Measurements from ENCODE around the gene MAD2L1BP. TPM values are rescaled to one million over a fixed set of nuclear protein-coding genes. Genes with fewer than 3 reads are reported as not detected.
A peak's percentile ranks its signal among the peaks of the same experiment; 100 is the strongest.
"Not testable (repeated sequence)": the region's sequence is repeated elsewhere in the genome, so short reads cannot be mapped to it uniquely, and the experiment has no call there.

Gene MAD2L1BP
- polyA plus RNA-seq, 1 of the 3 experiments (the other 2 are of a cell fraction), result 30.9 TPM

DNA sequence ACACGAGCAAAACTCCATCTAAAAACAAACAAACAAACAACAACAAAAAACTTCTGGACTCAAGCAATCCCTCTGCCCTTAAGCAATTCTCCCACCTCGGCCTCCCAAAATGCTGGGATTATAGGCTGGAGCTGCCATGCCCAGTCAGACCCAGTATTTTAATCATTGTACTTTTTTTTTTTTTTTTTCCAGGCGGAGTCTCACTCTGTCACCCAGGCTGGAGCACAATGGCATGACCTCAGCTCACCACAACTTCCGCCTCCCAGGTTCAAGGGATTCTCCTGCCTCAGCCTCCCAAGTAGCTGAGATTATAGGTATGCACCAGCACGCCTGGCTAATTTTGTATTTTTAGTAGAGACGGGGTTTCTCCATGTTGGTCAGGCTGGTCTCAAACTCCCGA, 2.6 kb upstream of the MAD2L1BP start:
- peaks cover 0 to 13% of the 10 kb centered on the region in 2 experiments for H3K36me3 ChIP-seq (replicated peaks in 1 of 2; ENCODE audit: control insufficient read depth in 1 of 2, insufficient read depth in 2 of 2, low read length in 1 of 2)
- H3K9me2 ChIP-seq; H3K4me2 ChIP-seq; H4K20me1 ChIP-seq (ENCODE audit: insufficient read depth); H3K4me3 ChIP-seq (ENCODE audit: low read depth in 2 of 2, low read length in 1 of 2); H3K9ac ChIP-seq; DNase-seq; H3K27ac ChIP-seq (ENCODE audit: low read depth in 2 of 2, low read length in 1 of 2); H3K27me3 ChIP-seq (ENCODE audit: insufficient read depth); H2AFZ ChIP-seq (ENCODE audit: low read depth); H3K9me3 ChIP-seq: not testable (repeated sequence)
- 80% methylated on average over 7 of the region's 7 CpGs for WGBS (ENCODE audit: low lambda C conversion rate)
- peaks cover 13 to 21% of the 10 kb centered on the region in 2 experiments; a peak in 3 of 4 replicates for H3K4me1 ChIP-seq (ENCODE audit: control insufficient read depth in 1 of 2, insufficient read depth in 2 of 2, low read depth in 1 of 2, low read length in 1 of 2)
- POLR2A ChIA-PET, result interaction anchor here (0.6 kb wide), 1 partner anchor 38 kb away, joined by 3 read pairs; no protein-coding TSS in a partner anchor
- H3K79me2 ChIP-seq (ENCODE audit: insufficient read depth), result peaks cover 33% of the 10 kb centered on the region
- CTCF ChIA-PET, result interaction anchor here (1.8 kb wide), 1 partner anchor 15 kb away, joined by 4 read pairs; no protein-coding TSS in a partner anchor
- peaks cover 13% of the 10 kb centered on the region for H3F3A ChIP-seq (replicated peaks; ENCODE audit: insufficient read depth)

DNA sequence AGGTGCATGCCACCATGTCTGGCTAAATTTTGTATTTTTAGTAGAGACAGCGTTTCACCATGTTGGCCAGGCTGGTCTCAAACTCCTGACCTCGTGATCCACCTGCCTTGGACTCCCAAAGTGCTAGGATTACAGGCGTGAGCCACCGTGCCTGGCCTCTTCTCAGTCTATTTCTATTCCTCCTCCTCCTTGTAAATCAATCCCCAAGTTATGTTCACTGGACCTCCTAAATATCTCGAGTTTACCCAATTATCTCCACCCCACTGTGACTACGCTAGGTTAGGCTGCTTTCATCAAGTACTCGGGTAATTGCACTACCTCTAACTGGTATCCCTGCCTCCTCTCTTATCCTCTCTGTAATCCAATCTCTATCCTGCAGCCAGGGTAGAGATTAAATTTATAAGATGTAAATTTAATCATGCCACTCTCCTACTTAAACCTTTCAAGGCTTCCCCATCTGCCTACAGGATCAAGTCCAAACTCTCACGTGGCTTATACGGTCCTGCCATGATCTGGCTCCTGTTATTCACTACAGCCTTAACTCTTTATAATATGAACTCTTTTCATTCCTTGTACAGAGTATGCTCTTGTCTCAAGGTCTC, 837 bp upstream of the MAD2L1BP start:
- no peak overlapping the region for H3K9ac ChIP-seq
- no peaks in the 10 kb centered on the region for H3K27me3 ChIP-seq (ENCODE audit: insufficient read depth)
- peak overlapping the region; percentile 92 for H2AFZ ChIP-seq (ENCODE audit: low read depth)
- H4K20me1 ChIP-seq (ENCODE audit: insufficient read depth), result 0 out of 2 replicates have a peak, but pooled peaks cover 6% of the 10 kb centered on the region
- peaks cover 16 to 22% of the 10 kb centered on the region in 2 experiments; a peak in 3 of 4 replicates for H3K4me1 ChIP-seq (ENCODE audit: control insufficient read depth in 1 of 2, insufficient read depth in 2 of 2, low read depth in 1 of 2, low read length in 1 of 2)
- H3K27ac ChIP-seq (ENCODE audit: low read depth in 2 of 2, low read length in 1 of 2), result peak overlapping the region; percentile 52 to 83; a peak in 3 of 4 replicates
- peaks cover 9 to 28% of the 10 kb centered on the region in 2 experiments for H3K36me3 ChIP-seq (replicated peaks in 1 of 2; ENCODE audit: control insufficient read depth in 1 of 2, insufficient read depth in 2 of 2, low read length in 1 of 2)
- H3F3A ChIP-seq (replicated peaks; ENCODE audit: insufficient read depth), result peaks cover 18% of the 10 kb centered on the region
- DNase-seq, result no peak
- ChIA-PET CTCF (interaction anchor here (1.9 kb wide), 1 partner anchor 26 kb away, joined by 6 read pairs; no protein-coding TSS in a partner anchor), POLR2A (interaction anchor here (0.7 to 1.8 kb wide), 5 partner anchors 12 to 613 kb away, joined by 3 to 7 read pairs (median 4); no protein-coding TSS in a partner anchor)
- H3K79me2 ChIP-seq (ENCODE audit: insufficient read depth), result peaks cover 42% of the 10 kb centered on the region
- no peaks in the 10 kb centered on the region for H3K9me3 ChIP-seq
- no peak overlapping the region for H3K4me3 ChIP-seq (ENCODE audit: low read depth in 2 of 2, low read length in 1 of 2)
- WGBS (ENCODE audit: low lambda C conversion rate), result 83% methylated on average over 9 of the region's 9 CpGs
- H3K4me2 ChIP-seq, result no peak overlapping the region
- no peaks in the 10 kb centered on the region for H3K9me2 ChIP-seq
- no peak for TF ChIP-seq FOSL2 (IDR thresholded peaks at IDR 0.05; ENCODE audit: borderline replicate concordance, low read depth)
- TF ChIP-seq, protein P1, sequence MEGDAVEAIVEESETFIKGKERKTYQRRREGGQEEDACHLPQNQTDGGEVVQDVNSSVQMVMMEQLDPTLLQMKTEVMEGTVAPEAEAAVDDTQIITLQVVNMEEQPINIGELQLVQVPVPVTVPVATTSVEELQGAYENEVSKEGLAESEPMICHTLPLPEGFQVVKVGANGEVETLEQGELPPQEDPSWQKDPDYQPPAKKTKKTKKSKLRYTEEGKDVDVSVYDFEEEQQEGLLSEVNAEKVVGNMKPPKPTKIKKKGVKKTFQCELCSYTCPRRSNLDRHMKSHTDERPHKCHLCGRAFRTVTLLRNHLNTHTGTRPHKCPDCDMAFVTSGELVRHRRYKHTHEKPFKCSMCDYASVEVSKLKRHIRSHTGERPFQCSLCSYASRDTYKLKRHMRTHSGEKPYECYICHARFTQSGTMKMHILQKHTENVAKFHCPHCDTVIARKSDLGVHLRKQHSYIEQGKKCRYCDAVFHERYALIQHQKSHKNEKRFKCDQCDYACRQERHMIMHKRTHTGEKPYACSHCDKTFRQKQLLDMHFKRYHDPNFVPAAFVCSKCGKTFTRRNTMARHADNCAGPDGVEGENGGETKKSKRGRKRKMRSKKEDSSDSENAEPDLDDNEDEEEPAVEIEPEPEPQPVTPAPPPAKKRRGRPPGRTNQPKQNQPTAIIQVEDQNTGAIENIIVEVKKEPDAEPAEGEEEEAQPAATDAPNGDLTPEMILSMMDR (IDR thresholded peaks at IDR 0.05), result no peak
- TF ChIP-seq, protein P2, sequence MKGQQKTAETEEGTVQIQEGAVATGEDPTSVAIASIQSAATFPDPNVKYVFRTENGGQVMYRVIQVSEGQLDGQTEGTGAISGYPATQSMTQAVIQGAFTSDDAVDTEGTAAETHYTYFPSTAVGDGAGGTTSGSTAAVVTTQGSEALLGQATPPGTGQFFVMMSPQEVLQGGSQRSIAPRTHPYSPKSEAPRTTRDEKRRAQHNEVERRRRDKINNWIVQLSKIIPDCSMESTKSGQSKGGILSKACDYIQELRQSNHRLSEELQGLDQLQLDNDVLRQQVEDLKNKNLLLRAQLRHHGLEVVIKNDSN (IDR thresholded peaks at IDR 0.05; ENCODE audit: borderline replicate concordance, low read depth), result no peak
- TF ChIP-seq JUND (IDR thresholded peaks at IDR 0.05), result no peak
- no peak for TF ChIP-seq MXI1 (IDR thresholded peaks at IDR 0.05; ENCODE audit: low read depth, low read length)
- no peak for TF ChIP-seq ELF1 (IDR thresholded peaks at IDR 0.05)
- TF ChIP-seq TAF1 (IDR thresholded peaks at IDR 0.05; ENCODE audit: borderline replicate concordance, low read depth, low read length), result no peak
- no peak for TF ChIP-seq SIN3A (IDR thresholded peaks at IDR 0.05; ENCODE audit: borderline replicate concordance, low read depth, low read length)
- no peak for TF ChIP-seq RAD21 (IDR thresholded peaks at IDR 0.05; ENCODE audit: low read length)
- no peak for TF ChIP-seq YY1 (IDR thresholded peaks at IDR 0.05; ENCODE audit: low read depth)
- TF ChIP-seq NFIC (IDR thresholded peaks at IDR 0.05; ENCODE audit: borderline replicate concordance), result no peak
- TF ChIP-seq, protein P3, sequence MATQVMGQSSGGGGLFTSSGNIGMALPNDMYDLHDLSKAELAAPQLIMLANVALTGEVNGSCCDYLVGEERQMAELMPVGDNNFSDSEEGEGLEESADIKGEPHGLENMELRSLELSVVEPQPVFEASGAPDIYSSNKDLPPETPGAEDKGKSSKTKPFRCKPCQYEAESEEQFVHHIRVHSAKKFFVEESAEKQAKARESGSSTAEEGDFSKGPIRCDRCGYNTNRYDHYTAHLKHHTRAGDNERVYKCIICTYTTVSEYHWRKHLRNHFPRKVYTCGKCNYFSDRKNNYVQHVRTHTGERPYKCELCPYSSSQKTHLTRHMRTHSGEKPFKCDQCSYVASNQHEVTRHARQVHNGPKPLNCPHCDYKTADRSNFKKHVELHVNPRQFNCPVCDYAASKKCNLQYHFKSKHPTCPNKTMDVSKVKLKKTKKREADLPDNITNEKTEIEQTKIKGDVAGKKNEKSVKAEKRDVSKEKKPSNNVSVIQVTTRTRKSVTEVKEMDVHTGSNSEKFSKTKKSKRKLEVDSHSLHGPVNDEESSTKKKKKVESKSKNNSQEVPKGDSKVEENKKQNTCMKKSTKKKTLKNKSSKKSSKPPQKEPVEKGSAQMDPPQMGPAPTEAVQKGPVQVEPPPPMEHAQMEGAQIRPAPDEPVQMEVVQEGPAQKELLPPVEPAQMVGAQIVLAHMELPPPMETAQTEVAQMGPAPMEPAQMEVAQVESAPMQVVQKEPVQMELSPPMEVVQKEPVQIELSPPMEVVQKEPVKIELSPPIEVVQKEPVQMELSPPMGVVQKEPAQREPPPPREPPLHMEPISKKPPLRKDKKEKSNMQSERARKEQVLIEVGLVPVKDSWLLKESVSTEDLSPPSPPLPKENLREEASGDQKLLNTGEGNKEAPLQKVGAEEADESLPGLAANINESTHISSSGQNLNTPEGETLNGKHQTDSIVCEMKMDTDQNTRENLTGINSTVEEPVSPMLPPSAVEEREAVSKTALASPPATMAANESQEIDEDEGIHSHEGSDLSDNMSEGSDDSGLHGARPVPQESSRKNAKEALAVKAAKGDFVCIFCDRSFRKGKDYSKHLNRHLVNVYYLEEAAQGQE (IDR thresholded peaks at IDR 0.05; ENCODE audit: low read depth, low read length), result no peak
- TF ChIP-seq RCOR1 (IDR thresholded peaks at IDR 0.05; ENCODE audit: low read length), result no peak
- no peak for TF ChIP-seq RFX5 (IDR thresholded peaks at IDR 0.05; ENCODE audit: low read length)
- TF ChIP-seq EP300 (IDR thresholded peaks at IDR 0.05; ENCODE audit: borderline replicate concordance in 1 of 2, low read depth in 1 of 2, low read length in 1 of 2), result no peak
- no peak for TF ChIP-seq POLR2AphosphoS5 (IDR thresholded peaks at IDR 0.05; ENCODE audit: low read depth, low read length)
- TF ChIP-seq, protein P4, sequence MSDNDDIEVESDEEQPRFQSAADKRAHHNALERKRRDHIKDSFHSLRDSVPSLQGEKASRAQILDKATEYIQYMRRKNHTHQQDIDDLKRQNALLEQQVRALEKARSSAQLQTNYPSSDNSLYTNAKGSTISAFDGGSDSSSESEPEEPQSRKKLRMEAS (IDR thresholded peaks at IDR 0.05; ENCODE audit: low read depth), result no peak
- TF ChIP-seq FOXM1 (IDR thresholded peaks at IDR 0.05; ENCODE audit: low read depth), result no peak

All from SK-N-SH (cell line).